Neuronal stem cell (in vitro differentiated cells): ENCODE data around the gene UNC13A.
"Not testable (repeated sequence)": the region's sequence is repeated elsewhere in the genome, so short reads cannot be mapped to it uniquely, and the experiment has no call there.

ENCODE experiments used
- DNase-seq: peaks from one replicate; pipeline ENCODE4 v3.0.0-alpha.2; 2013; ENCODE audit warnings: low spot score
- H2AFZ ChIP-seq: one replicate; pipeline ENCODE4 v1.6.1; 2013; ENCODE audit warnings: mild to moderate bottlenecking, low read length, inconsistent platforms
- H2AK5ac ChIP-seq: 2 replicates; pipeline ENCODE4 v1.6.1; 2013; ENCODE audit warnings: low read depth, mild to moderate bottlenecking, inconsistent platforms, low read length, moderate library complexity, mixed read lengths
- H2BK120ac ChIP-seq: 2 replicates; pipeline ENCODE4 v1.6.1; 2013; ENCODE audit warnings: low read depth, mild to moderate bottlenecking, inconsistent platforms, low read length, moderate library complexity, mixed read lengths
- H2BK12ac ChIP-seq: one replicate; pipeline ENCODE4 v1.6.1; 2013; ENCODE audit warnings: low read length, inconsistent platforms
- H2BK15ac ChIP-seq: 2 replicates; pipeline ENCODE4 v1.6.1; 2013; ENCODE audit warnings: mild to moderate bottlenecking, low read length, inconsistent platforms, mixed read lengths
- H2BK5ac ChIP-seq: one replicate; pipeline ENCODE4 v1.6.1; 2013; ENCODE audit warnings: inconsistent platforms, mild to moderate bottlenecking, low read length, moderate library complexity
- H3K14ac ChIP-seq: one replicate; pipeline ENCODE4 v1.6.1; 2013; ENCODE audit warnings: low read length, inconsistent platforms
- H3K18ac ChIP-seq: 2 replicates; pipeline ENCODE4 v1.6.1; 2013; ENCODE audit warnings: low read length, inconsistent platforms
- H3K23ac ChIP-seq: 2 replicates; pipeline ENCODE4 v1.6.1; 2013; ENCODE audit warnings: low read depth, mild to moderate bottlenecking, mixed read lengths, low read length, inconsistent platforms; ENCODE audit not compliant: poor library complexity
- H3K27ac ChIP-seq: replicated peaks from 3 replicates; pipeline ENCODE4 v1.5.1; 2013; ENCODE audit warnings: low read length, inconsistent platforms
- H3K27me3 ChIP-seq, 3 experiments: 2 replicates each; pipeline ENCODE4 v1.6.1; 2013; ENCODE audit warnings: low read length in 3 of 3, mild to moderate bottlenecking in 2 of 3, inconsistent platforms in 1 of 3, low read depth in 1 of 3, mixed read lengths in 1 of 3, moderate library complexity in 1 of 3; ENCODE audit not compliant: control insufficient read depth in 3 of 3, insufficient read depth in 3 of 3
- H3K36me3 ChIP-seq, 2 donors: replicated peaks in 1 of 2; 2 replicates each; pipeline ENCODE4 v1.6.1; 2013; ENCODE audit warnings: low read length in 2 of 2; ENCODE audit not compliant: control insufficient read depth in 2 of 2, insufficient read depth in 2 of 2
- H3K4ac ChIP-seq: 2 replicates; pipeline ENCODE4 v1.6.1; 2013; ENCODE audit warnings: inconsistent platforms, mild to moderate bottlenecking, low read length, moderate library complexity
- H3K4me1 ChIP-seq, 2 donors: 1 replicate in 1 of 2; 2 replicates in 1 of 2; pipeline ENCODE4 v1.6.1; 2013; ENCODE audit warnings: low read length in 2 of 2, low read depth in 1 of 2; ENCODE audit not compliant: control insufficient read depth in 2 of 2, insufficient read depth in 1 of 2
- H3K4me2 ChIP-seq: one replicate; pipeline ENCODE4 v1.6.1; 2013; ENCODE audit warnings: mild to moderate bottlenecking, low read length, inconsistent platforms; ENCODE audit not compliant: insufficient read depth, poor library complexity, severe bottlenecking
- H3K4me3 ChIP-seq, 2 donors: 2 replicates each; pipeline ENCODE4 v1.5.1; 2013; ENCODE audit warnings: low read length in 2 of 2, mild to moderate bottlenecking in 2 of 2, inconsistent platforms in 1 of 2, moderate library complexity in 1 of 2
- H3K79me1 ChIP-seq: one replicate; pipeline ENCODE4 v1.6.1; 2013; ENCODE audit warnings: low read depth, mild to moderate bottlenecking, inconsistent platforms, low read length, moderate library complexity
- H3K9ac ChIP-seq: one replicate; pipeline ENCODE4 v1.6.1; 2013; ENCODE audit warnings: mild to moderate bottlenecking, low read depth, low read length, inconsistent platforms; ENCODE audit not compliant: poor library complexity
- H3K9me3 ChIP-seq, 2 donors: replicated peaks in 1 of 2; 2 replicates each; pipeline versions ENCODE3 to v1.6.1; 2013; ENCODE audit warnings: low read length in 2 of 2, mild to moderate bottlenecking in 2 of 2, inconsistent platforms in 1 of 2, low read depth in 1 of 2, mixed read lengths in 1 of 2, moderate library complexity in 1 of 2; ENCODE audit not compliant: control insufficient read depth in 2 of 2, insufficient read depth in 1 of 2
- H4K8ac ChIP-seq: one replicate; pipeline ENCODE4 v1.6.1; 2013; ENCODE audit warnings: low read depth, mild to moderate bottlenecking, inconsistent platforms, low read length, moderate library complexity
- H4K91ac ChIP-seq: one replicate; pipeline ENCODE4 v1.6.1; 2013; ENCODE audit warnings: low read length, low read depth, mild to moderate bottlenecking, inconsistent platforms; ENCODE audit not compliant: poor library complexity
- WGBS, 2 donors: extraction: QIAGEN DNeasy Blood & Tissue Kit; methylation state at CpG; one replicate each; pipeline ENCODE4 v1.1.7; 2013; ENCODE audit warnings: missing lambda C conversion rate in 2 of 2, mixed read lengths in 1 of 2; ENCODE audit not compliant: insufficient read length in 2 of 2, insufficient replicate concordance in 1 of 2; ENCODE audit errors: extremely low coverage in 2 of 2; 5-methylcytosine and 5-hydroxymethylcytosine counted together

The UNC13A gene

DNA sequence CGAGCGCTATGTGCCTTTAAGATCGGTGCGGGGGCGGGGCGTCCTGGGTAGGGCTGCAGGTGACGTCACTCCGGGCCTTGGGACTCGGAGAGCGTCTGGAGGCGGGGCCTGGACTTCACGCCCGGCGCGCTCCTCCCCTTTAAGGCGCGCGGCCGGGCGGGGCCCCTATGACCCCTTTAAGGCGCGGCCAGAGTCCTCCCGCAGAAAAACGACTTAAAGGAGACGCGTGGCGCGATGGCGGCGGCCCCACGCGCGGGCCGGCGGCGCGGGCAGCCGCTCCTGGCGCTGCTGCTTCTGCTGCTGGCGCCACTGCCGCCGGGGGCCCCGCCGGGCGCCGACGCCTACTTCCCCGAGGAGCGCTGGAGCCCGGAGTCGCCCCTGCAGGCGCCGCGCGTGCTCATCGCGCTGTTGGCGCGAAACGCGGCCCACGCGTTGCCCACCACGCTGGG, 132.7 kb downstream of the UNC13A start, which contains the start of gene COLGALT1:
TSS of gene COLGALT1 (plus strand) at position 170 of the 449 bp plus-strand sequence. CDS start at position 235, 65 bp downstream.
- Histone ChIP-seq H3K9ac (peak within 1 kb of the TSS; percentile 98), H2AFZ (peak within 1 kb of the TSS; percentile 92), H3K27me3 (no peaks in the 10 kb centered on the region), H2BK5ac (peak within 1 kb of the TSS; percentile 93), H3K9me3 (peaks cover 0 to 2% of the 10 kb centered on the region in 2 donors), H4K91ac (peak within 1 kb of the TSS; percentile 53), H3K4me1 (peaks cover 8 to 15% of the 10 kb centered on the region in 2 donors), H3K18ac (peak within 1 kb of the TSS; percentile 98), H2BK12ac (peak within 1 kb of the TSS; percentile 90), H3K23ac (peak within 1 kb of the TSS; percentile 99), H3K14ac (peak within 1 kb of the TSS; percentile 97), H4K8ac (no peak within 1 kb of the TSS), H2AK5ac (peak within 1 kb of the TSS; percentile 98), H2BK120ac (peak within 1 kb of the TSS; percentile 47), H2BK15ac (peak within 1 kb of the TSS; percentile 91), H3K27ac (no peak within 1 kb of the TSS), H3K79me1 (peaks cover 7% of the 10 kb centered on the region), H3K36me3 (peaks cover 10 to 29% of the 10 kb centered on the region in 2 donors), H3K4me3 (peak within 1 kb of the TSS; percentile 88 to 99), H3K4ac (no peak within 1 kb of the TSS), H3K4me2 (peak within 1 kb of the TSS; percentile 98)
- DNase-seq, result peak; percentile 96
- no CpG with 5 or more reads among the region's 64 CpGs for WGBS, 2 donors

DNA sequence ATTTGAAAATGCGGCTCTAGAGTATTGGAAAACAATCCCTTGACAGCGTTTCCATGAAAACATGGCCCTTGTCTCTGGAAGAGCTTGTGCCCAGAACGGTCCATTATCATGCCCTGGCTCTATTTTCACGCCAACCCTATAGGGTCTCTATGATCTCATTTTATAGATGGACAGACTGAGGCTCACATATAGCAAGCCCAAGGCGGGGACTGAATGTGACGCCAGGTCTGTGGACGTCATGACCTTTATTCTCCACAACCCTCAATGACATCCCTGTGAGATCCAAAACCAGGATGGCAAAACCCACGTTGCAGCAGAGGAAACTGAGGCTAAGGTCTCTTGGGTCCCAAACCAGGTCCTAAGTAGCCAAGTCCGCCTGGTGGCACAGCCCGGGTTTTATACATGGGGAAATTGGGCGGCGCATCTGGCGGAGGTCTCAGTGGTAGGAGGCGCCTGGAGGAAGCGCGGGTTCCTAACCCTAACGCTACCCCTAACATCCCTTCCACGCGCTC, 133.1 kb downstream of the UNC13A start:
- no peak for DNase-seq
- H2AK5ac ChIP-seq, result no peak overlapping the region
- H4K91ac ChIP-seq, result no peak overlapping the region
- H3K4me1 ChIP-seq, result peaks cover 8 to 10% of the 10 kb centered on the region in 2 donors
- no peak overlapping the region for H4K8ac ChIP-seq
- no peak overlapping the region for H3K9ac ChIP-seq
- no peak overlapping the region for H3K14ac ChIP-seq
- peak overlapping the region; percentile 75 for H3K4me2 ChIP-seq
- H2BK12ac ChIP-seq, result no peak overlapping the region
- WGBS, 2 donors, result no CpG with 5 or more reads among the region's 19 CpGs
- peak overlapping the region; percentile 68 for H3K18ac ChIP-seq
- peak overlapping the region; percentile 73 to 88 for H3K4me3 ChIP-seq
- H3K9me3 ChIP-seq, result peaks cover 0 to 2% of the 10 kb centered on the region in 2 donors
- no peak overlapping the region for H2BK120ac ChIP-seq
- H3K23ac ChIP-seq, result peak overlapping the region; percentile 56
- H3K36me3 ChIP-seq, result peaks cover 6 to 24% of the 10 kb centered on the region in 2 donors
- peak overlapping the region; percentile 14 for H2BK5ac ChIP-seq
- no peak overlapping the region for H2BK15ac ChIP-seq
- no peak overlapping the region for H3K27ac ChIP-seq
- H3K27me3 ChIP-seq, result no peaks in the 10 kb centered on the region
- H2AFZ ChIP-seq, result peak overlapping the region; percentile 92
- peaks cover 7% of the 10 kb centered on the region for H3K79me1 ChIP-seq
- no peak overlapping the region for H3K4ac ChIP-seq

GRCh38 chr19:17553256-17553655, 134.9 kb downstream of the UNC13A start:
- peak overlapping the region; percentile 14 for H3K27ac ChIP-seq
- no peak overlapping the region for H2BK15ac ChIP-seq
- no peak overlapping the region for H4K8ac ChIP-seq
- peaks cover 6 to 8% of the 10 kb centered on the region in 2 donors for H3K4me1 ChIP-seq
- no peak overlapping the region for H2BK5ac ChIP-seq
- no peak overlapping the region for H3K18ac ChIP-seq
- no peak overlapping the region for H3K23ac ChIP-seq
- H3K79me1 ChIP-seq, result peaks cover 7% of the 10 kb centered on the region
- H2AFZ ChIP-seq, result peak overlapping the region; percentile 55
- H3K9ac ChIP-seq, result no peak overlapping the region
- H3K4me2 ChIP-seq, result no peak overlapping the region
- H2BK120ac ChIP-seq, result no peak overlapping the region
- no peak overlapping the region for H2AK5ac ChIP-seq
- peaks cover 2 to 9% of the 10 kb centered on the region in 2 donors for H3K36me3 ChIP-seq
- no peak for DNase-seq
- H2BK12ac ChIP-seq, result no peak overlapping the region
- H3K9me3 ChIP-seq, result peaks cover 2 to 4% of the 10 kb centered on the region in 2 donors
- H3K14ac ChIP-seq, result no peak overlapping the region
- H4K91ac ChIP-seq, result no peak overlapping the region
- no peak overlapping the region for H3K4ac ChIP-seq
- H3K4me3 ChIP-seq, result peak overlapping the region in 1 of 2 donors; percentile 8
- H3K27me3 ChIP-seq, result no peaks in the 10 kb centered on the region
- WGBS, 2 donors, result no CpG with 5 or more reads among the region's 7 CpGs

DNA sequence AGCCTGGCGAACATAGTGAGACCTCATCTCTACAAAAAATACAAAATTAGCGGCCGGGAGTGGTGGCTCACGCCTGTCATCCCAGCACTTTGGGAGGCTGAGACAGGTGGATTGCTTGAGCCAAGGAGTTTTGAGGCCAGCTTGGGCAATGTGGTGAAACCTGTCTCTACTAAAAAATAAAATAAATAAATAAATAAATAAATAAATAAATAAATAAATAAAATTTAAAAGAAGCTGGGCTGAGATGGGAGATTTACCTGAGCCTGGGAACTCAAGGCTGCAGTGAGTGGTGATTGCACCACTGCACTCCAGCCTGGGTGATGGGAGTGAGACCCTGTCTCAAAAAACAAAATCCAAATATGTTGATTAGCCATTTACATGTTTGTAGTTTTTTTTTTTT, 135.4 kb downstream of the UNC13A start:
- not testable (repeated sequence) for H3K14ac ChIP-seq, H3K4ac ChIP-seq, H3K36me3 ChIP-seq, H2BK12ac ChIP-seq, H3K27ac ChIP-seq, H2AK5ac ChIP-seq, H3K9ac ChIP-seq, H3K9me3 ChIP-seq, H2BK120ac ChIP-seq, H3K79me1 ChIP-seq, H4K91ac ChIP-seq, H3K4me1 ChIP-seq, H2BK5ac ChIP-seq, H3K18ac ChIP-seq, H3K4me2 ChIP-seq, H4K8ac ChIP-seq, H3K23ac ChIP-seq, H2BK15ac ChIP-seq, DNase-seq, H3K27me3 ChIP-seq, H3K4me3 ChIP-seq
- H2AFZ ChIP-seq, result peak overlapping the region; percentile 55
- WGBS, 2 donors, result no CpG with 5 or more reads among the region's 4 CpGs
